Endothelial cell of umbilical vein (primary cell): ENCODE data around the gene MEIOB.

Experiments used
- CTCF ChIP-seq, 2 donors: IDR thresholded peaks; 1 replicate in 1 of 2; 2 replicates in 1 of 2; pipeline ENCODE4 v1.5.1; 2011; ENCODE audit warnings: low read length in 2 of 2, mild to moderate bottlenecking in 2 of 2, moderate library complexity in 2 of 2, control low read depth in 1 of 2, inconsistent platforms in 1 of 2, low read depth in 1 of 2; ENCODE audit not compliant: insufficient read depth in 1 of 2; ENCODE audit errors: extremely low read depth in 1 of 2
- MYC ChIP-seq: IDR thresholded peaks from one replicate; pipeline ENCODE4 v1.6.1; 2011; ENCODE audit warnings: mild to moderate bottlenecking, low read depth, low read length
- POLR2A ChIP-seq: IDR thresholded peaks from 2 replicates; pipeline ENCODE4 v1.6.1; 2012; ENCODE audit warnings: low read depth, mild to moderate bottlenecking, control low read depth, low read length
- TF ChIP-seq, protein P1 (sequence below): IDR thresholded peaks from 2 replicates; pipeline ENCODE4 v1.6.1; 2011; ENCODE audit not compliant: insufficient read depth, insufficient read length

- TF ChIP-seq CTCF (IDR thresholded peaks at IDR 0.05; ENCODE audit: extremely low read depth in 1 of 2, insufficient read depth in 1 of 2, low read depth in 1 of 2, low read length in 2 of 2) (no peak), POLR2A (no peak), MYC (no peak)
- TF ChIP-seq, protein P1, sequence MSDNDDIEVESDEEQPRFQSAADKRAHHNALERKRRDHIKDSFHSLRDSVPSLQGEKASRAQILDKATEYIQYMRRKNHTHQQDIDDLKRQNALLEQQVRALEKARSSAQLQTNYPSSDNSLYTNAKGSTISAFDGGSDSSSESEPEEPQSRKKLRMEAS, result no peak
Observed at GRCh38 chr16:1825381-1825863, 46.5 kb downstream of the MEIOB start.
